GOT3 (cell line): ENCODE data around the gene SRI.
"Not testable (repeated sequence)": the region's sequence is repeated elsewhere in the genome, so short reads cannot be mapped to it uniquely, and the experiment has no call there.

ENCODE experiments used
- DNase-seq: peaks from one replicate; lab custom pipeline; 2025; ENCODE audit warnings: mixed read lengths; lab: John Stamatoyannopoulos, UW

SRI gene, protein sequence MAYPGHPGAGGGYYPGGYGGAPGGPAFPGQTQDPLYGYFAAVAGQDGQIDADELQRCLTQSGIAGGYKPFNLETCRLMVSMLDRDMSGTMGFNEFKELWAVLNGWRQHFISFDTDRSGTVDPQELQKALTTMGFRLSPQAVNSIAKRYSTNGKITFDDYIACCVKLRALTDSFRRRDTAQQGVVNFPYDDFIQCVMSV

DNA sequence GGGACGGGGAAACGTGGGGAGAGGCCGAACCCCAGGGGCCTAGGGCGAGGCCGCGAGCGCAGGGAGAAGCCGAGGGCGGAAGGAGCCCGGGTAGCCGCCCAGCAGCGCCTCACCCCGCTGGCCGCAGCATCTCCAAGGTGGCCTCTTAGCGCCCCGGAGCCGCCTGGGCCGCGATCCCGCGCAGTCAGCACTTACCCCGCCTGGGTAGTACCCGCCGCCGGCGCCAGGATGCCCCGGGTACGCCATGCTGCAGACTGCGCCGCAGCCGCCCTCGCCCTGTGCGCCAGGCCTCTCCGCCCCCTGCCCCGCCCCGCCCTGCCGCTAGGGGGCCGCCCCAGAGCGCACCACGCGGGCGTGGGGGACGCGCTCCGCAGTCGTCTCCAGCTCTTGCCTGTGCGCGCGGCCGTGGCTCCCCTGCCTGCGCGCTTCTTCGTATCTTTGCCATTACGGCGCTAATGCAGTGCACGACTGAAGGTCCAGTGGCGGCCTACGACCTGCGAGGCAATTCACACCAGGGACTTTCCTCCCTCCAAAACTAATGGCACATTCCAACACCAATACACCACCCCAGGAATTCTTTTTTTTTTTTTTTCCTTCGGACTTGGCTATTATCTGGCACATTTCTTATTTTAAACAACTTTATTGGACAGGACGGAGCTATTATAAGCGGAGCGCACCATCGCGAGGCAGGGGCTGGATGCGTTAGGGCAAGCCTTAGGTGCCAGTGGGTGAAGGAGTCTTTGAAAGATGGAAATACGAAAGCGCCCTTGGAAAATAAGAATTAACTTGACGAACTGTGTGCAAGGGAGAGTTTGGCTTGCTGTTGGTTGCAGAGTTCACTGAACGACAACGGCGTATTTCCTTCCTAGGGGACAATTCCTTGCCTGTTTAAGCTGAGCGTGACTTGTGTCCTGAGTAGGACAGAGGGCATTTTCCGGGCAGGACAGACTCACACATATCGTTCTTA is at the start of gene SRI:
Gene SRI (minus strand): TSS at position 258 of the 967 bp plus-strand sequence. CDS start 12 bp downstream, at position 246.
- DNase-seq, result peak; percentile 77

DNA sequence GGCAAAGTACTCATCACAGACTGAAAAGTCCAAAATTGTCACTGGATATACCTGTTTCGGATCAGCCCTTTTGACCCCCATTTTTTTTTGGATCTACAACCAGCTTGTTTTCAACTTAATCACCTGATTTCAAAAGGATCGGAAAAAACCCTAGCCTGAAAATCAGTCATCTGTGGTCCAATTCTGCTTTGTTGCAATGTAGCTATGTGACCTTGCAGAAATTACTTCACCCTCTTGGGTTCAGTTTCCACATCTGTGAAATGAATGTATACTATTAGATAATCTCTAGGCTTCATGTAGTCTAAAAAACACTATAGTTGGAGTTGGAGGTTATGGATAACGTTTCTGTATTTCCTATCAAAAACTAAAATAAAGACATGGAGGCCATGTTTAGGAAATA is 49.7 kb upstream of the SRI start:
- no peak for DNase-seq

DNA sequence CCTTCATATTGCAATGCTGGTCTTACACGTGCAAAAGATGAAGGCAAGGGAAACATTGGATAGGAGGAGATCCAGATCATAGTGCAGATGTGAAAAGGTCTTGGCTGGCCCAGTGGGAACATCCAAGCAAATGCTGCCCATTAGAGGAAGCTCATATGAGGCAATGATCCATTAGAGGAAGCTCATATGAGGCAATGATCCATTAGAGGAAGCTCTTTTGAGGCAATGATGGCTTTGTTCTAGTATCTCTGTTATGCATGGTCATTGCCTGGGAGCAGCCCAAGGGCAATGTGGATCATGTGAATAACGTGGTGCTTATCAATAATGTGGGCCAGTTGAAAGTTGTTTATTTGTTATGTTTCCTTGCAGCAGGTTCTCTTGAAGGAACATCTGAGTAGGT is 49.0 kb upstream of the SRI start:
- no peak for DNase-seq

DNA sequence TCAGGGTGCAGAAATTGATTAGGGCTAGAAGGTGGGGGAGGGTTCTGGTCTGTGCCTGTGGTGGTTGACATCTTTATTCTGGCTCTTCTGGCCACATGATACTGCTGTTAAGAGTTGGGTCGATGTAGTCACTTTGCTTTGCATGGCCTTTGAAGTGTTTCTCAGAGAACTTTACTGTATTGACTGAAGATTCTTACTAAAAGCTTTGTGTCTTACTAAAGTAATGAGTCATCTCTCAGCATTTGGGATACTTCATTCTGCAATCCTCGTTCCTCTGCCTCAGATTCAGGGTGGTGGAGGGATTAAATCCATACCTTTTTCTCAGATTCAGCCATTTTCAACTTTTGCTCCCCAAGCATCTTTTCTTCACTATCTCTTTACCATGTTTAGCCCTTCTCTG is 48.2 kb upstream of the SRI start:
- DNase-seq, result no peak

DNA sequence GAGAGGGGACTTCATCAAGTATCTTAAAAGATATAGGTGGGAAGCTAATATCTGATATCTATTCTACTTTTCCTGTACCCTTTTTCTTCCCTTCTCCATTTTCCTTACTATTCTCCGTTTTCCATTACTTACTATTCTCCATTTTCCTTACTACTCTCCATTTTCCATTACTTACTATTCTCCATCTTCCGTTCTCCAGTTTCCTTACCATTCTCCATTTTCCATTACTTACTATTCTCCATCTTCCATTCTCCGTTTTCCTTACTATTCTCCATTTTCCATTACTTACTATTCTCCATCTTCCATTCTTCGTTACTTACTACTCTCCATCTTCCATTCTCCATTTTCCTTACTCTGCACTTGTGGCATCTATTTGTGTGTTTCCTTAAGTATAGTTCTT is 47.6 kb upstream of the SRI start:
- no peak for DNase-seq

DNA sequence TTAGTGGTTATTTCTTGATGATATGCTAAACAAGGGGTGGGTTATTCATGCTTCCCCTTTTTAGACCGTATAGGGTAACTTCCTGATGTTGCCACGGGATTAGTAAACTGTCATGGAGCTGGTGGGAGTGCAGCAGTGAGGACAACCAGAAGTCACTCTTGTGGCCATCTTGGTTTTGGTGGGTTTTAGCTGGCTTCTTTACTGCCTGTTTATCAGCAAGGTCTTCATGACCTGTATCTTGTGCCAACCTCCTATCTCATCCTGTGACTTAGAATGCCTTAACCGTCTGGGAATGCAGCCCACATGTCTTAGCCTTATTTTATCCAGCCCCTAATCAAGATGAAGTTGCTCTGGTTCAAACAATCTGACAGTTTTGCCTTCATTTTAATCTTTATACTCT is 45.1 kb upstream of the SRI start:
- not testable (repeated sequence) for DNase-seq

DNA sequence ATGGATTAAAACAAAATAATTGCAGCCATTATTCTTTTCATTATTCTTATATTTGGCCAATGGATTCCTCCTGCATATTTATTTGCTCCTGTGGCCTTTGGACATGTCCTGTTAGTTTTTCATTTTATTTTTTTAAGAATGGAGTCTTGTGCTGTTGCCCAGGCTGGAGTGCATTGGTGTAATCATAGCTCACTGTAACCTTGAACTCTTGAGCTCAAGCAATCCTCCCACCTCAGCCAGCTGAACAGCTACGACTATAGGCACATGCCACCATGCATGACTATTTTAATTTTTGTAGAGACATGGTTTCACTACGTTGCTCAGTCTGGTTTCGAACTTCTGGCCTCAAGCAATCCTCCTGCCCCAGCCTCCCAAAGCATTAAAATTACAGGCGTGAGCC is 42.7 kb upstream of the SRI start:
- no peak for DNase-seq

DNA sequence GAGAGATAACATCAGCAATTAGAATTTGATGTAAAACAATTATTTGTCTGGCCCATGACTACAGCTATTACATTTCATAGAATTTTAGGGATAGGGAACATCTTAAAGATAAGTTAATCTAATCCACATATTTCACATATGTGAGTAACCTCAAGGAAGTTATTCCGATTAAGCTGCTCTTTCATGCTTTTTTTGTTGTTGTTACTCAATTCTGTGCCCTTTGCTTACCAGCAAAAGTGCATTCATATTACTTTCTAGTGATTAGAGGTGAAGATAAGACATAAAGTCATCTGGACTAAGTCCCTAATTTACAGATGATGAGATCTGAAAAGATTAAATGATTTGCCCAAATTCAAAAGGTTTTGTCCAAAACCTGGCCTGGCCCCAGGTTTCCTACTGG is 40.9 kb upstream of the SRI start:
- no peak for DNase-seq

DNA sequence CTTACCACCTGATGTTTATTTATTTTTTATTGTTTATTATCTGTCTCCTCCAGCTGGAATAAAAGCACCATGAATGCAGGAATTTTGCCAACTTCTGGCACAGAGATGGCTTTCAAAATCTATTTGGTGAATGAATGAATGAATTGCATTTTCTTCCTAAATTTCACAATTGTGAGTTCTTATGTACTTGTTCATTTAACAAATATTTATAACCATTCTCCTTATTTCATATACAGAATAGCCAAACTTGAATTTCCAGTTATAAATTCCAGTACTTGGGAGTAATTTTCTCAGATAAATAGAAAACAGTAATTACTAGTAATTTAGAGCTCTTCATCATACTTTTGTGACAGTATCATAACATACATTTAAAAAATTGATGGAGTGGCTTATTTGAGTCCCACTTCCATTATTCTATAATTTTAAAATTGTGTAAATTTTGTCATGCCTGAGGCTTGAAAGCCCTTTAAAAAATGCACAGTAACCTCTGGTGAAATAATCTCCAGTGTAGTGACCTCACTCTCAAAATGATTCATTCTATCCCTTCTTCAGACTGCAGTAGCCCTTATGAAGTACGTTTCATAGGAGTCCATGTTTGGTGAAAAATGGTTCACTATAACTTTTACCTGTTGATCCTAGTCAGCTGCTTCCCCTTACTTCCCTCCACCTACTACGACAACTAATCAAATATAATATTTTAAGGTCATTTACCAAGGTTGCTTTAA is 40.0 kb upstream of the SRI start:
- no peak for DNase-seq

DNA sequence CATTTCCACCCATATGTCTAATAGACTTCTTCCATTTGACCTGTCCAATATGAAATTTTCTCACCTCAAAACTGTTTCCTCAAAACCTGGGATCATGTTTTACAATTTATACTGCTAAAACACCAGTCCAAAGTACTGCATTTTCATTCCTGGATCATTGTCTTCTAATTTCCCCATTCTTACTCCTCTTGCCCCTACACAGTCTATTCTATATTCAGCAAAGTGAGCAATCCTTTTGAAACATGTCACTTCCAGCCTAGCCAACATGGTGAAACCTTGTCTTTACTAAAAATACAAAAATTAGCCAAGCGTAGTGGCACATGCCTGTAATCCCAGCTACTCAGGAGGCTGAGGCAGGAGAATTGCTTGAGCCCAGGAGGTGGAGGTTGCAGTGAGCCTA is 38.5 kb upstream of the SRI start:
- DNase-seq, result not testable (repeated sequence)

DNA sequence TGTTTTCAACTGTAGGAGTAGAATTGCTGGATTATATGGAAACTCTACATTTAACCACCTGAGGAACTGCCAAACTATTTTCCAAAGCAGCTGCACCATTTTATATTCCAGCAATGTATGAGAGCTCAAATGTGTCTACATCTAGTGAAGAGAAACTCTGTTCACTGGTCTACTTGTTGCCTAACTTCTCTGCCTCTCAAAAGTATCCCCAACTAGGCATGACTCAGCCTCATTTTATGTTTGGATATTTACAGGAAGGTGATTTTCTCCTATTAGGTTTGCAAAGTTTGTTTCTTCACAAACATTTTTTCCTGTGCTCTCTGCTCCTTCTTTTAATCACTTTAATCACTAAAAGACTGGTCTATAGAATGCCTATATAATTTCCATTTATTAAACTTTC is 37.1 kb upstream of the SRI start:
- DNase-seq, result no peak

DNA sequence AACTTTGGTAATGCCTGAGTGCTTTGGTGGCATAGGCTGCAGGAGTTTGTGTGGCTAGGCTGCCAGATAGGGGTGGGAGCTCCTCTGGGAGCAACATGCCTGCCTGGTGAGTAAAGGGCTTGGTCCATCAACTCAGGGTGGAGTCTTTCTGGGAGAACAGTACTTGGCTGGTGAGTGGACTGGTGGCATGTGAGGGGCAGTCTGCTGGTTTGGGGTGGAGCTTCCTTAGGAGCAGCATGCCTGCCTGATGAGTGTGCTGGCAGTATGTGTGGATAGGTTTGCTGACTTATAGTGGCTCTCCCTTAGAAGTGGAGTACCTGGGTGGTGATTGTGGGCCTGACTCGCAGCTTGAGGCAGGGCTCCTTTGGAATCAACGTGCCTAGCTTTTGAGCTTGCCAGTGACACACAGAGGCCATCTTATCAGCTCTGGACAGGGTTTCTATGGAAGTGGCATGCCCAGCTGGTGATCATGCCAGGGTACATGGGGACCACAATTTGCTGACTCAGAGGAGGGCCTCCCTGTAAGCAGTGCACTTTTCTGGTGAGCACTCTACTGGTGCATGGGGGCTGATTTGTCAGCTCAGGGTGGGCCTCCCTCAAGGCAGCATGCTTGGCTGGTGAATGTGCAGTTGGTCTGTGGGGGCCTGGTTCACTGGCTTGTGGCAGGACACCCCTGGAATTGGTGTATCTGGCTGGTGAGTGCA is 35.0 kb upstream of the SRI start:
- no peak for DNase-seq

DNA sequence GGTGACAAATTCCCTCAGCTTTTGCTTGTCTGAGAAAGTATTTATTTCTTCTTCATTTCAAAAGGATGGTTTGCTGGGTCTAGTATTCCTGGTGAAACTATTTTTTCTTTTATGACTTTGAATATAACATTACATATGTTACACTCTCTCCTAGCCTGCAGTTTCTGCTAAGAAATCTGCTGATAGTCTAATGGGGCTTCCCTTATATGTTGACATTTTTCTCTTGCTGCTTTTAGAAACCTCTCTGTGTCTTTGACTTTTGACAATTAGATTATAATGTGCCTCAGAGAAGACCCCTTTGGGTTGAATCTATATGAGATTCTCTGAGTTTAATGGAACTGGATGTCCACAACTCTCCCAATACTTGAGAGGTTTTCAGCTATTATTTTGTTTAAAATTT is 33.8 kb upstream of the SRI start:
- DNase-seq, result no peak

DNA sequence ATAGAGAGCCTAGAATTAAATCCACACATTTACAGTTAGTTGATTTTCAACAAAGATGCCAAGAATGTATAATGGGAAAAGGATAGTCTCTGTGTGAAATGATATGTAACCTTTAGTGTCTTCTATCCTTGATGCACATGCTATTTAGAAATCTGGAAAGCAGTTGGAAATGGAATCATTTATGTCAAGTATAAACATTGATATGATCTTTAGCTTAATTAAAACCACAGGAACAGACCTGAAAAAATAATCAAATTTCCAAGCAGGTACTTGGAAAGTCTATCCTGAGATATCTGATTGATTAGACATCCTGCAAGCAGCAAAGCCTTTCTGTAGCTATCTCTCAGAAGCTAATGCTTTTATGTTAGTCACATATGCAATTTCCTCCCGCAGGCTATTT is 24.4 kb upstream of the SRI start:
- no peak for DNase-seq

DNA sequence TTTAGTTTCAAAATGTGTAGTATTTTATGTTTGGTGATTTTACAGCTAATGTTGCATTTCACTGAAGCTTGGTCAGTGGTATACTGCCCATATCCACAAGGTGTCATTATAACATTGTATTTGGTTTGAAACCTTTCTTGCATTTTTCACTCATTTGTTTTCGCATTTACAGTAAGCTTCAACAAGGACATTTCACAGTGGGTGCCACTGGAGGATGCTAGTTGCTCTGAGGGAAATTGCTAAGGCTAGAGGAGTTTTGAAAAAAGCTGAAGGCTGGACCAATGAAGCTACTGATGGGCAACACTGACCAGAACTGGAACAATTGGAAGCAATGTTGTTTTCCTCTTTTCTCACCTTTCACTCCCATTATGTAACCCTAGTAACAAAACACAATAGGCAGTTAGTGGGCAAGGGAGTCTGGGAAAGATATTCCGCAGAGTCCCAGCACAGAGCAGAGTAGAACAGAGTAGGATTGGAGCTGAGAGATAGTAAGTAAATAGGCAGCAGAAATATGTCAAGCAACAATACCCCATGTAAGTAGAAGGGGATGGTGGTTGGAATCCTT is 23.6 kb upstream of the SRI start:
- no peak for DNase-seq

DNA sequence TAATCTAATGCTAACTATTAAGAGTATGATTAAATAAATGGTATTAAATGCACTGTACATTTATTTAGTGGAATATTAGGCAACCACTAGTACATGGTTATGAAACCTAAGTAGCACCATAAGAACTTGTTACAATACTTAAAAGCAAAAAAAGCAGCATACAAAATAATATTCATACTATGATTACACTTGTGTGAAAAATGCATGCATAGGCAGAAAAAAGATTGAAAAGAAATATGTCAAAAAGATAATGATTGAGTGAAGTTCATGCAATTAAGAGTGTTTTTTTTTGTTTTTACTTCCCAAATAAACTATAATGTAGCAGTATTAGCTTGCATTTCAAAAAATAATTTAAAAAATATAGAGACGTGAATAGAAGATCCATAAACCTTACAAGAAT is 20.0 kb upstream of the SRI start:
- DNase-seq, result no peak

DNA sequence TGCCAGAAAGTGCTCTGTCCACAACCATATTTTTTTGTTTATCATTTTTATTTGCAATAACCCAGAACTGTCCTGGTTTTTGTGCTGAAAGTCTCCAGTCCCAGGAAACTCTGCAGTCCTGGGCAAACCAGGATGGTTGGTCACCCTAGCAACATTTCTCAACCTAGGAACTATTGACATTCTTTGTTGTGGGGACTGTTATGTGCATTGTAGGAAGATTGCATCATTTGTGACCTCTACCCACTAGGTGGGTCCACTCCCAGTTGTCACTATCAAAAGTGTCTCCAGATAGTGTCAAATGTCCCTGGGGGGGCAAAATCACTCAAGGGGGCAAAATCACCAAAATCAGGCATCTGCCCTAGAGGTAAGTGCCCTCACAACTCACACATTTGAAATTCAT is 14.0 kb upstream of the SRI start:
- no peak for DNase-seq

DNA sequence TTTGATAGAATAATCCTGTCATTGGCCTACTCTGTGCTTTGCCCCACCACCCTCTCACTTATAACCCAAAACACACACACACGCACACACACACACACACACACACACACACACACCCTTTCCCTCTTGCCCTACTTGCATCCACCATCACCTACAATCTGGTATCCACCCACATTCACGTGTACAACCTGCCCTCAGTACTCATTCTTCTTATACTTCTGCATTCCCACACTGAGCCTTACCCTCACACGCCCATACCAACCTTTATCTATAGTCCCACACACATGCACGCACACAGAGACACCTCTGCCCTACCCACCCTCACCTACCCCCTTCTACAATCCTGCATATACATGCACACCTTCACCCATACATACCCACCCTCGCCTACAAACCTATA is 10.8 kb upstream of the SRI start:
- DNase-seq, result no peak

DNA sequence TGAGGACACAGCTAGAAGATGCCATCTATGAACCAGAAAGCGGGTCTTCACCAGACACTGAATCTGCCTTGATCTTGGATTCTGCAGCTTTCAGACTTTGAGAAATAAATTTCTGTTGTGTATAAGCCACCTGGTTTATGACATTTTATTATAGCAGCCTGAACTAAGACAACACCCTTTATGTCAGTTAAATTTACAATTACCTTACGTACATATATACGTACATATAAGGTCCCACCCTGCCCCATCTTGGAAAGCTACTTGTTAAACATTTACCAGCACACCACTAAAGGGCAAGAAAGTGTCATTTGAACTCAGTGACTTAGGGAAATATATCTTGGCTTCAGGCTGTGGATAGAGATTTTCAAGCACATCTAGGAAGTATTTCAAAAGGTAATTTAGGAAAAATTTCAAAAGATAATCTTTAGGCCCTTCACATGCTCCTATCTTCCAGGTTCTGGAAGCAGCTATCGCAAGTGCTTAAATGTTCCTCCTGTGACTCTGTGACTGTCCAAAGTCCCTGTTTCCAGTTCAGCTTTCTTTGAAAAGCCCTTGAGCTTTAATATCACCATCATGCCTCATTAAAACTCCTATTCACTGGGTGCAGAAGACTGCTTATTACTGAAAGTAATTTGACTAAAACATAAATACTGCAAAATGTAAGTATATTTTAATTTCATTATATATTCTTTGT is 9.6 kb upstream of the SRI start:
- DNase-seq, result no peak

DNA sequence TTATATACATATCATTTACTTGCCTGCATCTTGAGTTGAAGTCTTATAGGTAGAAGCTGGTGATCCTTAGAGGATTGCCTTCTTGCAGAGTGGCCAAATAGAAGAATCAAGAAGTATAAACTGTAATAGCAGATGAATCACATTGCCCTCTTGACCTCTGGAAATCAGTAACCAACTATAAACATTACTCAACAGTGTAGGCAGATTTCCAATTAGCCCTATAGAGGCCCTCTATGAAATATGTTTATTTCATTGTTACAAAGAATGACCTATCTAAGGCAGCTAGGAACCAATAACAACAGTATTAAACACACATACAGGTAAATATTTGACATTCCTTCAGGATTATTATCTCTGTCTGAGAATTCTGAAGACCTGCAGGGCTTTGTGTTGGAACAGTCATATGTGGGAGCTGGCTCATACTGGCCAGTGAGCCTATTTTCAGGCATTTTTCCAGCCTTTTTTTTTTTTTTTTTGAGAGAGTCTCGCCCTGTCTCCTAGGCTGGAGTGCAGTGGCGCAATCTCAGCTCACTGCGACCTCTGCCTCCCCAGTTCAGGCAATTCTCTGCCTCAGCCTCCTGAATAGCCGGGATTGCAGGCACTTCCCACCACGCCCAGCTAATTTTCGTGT is 7.2 kb upstream of the SRI start:
- DNase-seq, result no peak

DNA sequence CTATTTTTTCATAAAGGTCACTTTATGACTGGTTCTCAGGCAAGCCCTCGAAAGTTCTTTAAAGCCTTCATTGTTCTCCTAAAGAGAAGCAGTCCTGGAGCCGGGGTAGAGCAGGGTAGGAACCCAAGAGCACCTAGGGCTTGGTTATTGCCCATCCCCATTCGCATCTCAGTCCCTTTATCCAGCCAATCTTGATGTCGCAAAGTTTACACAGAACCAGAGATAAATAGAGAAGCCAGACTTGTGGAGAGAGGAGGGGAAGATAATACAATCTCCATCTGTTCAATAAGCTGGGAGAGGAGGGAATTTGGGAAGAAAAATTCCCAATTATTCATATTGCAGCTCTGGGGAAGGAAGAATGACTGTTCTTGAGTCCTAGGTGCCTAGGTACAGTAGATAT is 6.4 kb upstream of the SRI start:
- no peak for DNase-seq
